NCI-H2171 (cell line): ENCODE results near the gene C4B.
"Not testable (repeated sequence)": the region's sequence is repeated elsewhere in the genome, so short reads cannot be mapped to it uniquely, and the experiment has no call there.

ENCODE experiments used
- DNase-seq: peaks from one replicate; lab custom pipeline; 2025; lab: John Stamatoyannopoulos, UW

C4B gene

DNA sequence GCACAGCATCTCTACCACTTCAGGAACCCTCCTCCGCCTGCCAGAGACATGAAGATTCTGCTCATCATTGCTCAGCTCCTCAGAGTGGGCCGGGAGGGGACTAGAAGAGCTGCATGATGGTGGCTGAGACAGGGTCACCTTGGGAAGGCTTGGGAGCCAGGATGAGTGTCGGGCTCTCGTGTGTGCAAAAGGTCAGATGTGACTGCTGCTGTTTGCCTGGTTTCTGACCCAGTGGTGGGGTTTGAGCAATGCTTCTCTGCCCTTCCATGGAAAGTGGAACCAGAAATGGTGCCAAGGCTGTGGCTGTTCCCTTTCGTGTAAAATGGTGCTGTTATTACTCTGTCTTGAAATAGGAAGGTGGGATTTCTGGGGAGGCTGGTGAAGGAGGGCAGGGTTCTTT, 33.6 kb upstream of the C4B start:
- DNase-seq, result not testable (repeated sequence)

DNA sequence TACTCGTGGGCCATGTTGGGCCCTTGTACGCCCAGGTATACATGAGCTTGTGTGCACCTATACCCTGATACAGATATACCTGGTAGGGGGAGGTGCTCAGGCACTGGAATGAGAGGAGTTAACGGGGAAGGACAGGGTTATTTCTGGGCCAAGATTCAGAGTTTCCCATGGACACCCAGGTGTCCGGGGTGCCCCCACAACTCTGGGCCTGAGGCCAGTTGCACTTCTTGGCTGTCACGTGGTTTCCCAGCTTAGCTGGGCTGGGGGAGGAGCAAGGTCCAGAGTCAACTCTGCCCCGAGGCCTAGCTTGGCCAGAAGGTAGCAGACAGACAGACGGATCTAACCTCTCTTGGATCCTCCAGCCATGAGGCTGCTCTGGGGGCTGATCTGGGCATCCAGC, 32.9 kb upstream of the C4B start, which contains the start of gene C4A:
TSS of gene C4A (plus strand) at position 314 of the 400 bp plus-strand sequence. CDS start at position 365, 51 bp downstream.
- not testable (repeated sequence) for DNase-seq

DNA sequence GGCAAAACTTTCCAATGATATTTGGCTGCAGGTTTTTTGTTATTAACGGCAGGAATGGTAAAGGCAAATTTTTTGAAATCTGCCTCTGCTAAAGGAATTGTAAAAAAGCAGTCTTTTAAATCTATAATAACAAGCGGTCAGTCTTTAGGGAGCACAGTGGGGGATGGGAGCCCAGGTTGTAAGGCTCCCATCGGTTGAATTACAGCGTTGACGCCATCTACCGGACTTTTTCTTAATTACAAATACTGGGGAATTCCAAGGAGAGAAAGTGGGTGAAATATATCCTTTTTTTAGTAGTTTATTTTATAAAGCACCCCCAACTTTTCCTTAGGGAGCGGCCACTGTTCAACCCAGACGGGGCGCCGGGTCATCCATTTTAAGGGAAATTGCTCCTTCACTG, 25.2 kb upstream of the C4B start:
- DNase-seq, result not testable (repeated sequence)

DNA sequence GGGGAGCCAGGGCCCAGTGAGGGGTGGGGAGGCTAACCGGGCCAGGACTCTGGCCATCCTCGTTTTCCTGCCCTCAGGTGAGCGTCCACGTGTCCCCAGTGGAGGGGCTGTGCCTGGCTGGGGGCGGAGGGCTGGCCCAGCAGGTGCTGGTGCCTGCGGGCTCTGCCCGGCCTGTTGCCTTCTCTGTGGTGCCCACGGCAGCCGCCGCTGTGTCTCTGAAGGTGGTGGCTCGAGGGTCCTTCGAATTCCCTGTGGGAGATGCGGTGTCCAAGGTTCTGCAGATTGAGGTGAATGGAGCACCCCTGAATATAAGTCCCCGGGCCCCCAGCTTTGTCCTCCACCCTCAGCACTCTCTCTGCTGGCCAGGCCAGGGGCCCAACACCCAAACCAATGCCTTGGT, 20.2 kb upstream of the C4B start:
- not testable (repeated sequence) for DNase-seq

DNA sequence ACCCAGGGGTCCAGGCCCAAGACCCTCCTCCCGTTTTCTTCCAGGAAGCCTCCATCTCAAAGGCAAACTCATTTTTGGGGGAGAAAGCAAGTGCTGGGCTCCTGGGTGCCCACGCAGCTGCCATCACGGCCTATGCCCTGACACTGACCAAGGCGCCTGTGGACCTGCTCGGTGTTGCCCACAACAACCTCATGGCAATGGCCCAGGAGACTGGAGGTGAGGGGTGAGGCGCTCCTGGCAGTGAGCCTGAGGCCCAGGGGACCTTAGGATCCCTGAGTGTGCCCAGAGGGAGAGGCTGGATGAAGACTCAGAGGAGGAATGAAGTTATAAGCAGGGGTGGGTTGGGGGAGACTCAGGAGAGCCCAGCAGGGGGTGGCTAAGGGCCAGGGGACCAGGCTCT, 18.2 kb upstream of the C4B start:
- DNase-seq, result not testable (repeated sequence)

DNA sequence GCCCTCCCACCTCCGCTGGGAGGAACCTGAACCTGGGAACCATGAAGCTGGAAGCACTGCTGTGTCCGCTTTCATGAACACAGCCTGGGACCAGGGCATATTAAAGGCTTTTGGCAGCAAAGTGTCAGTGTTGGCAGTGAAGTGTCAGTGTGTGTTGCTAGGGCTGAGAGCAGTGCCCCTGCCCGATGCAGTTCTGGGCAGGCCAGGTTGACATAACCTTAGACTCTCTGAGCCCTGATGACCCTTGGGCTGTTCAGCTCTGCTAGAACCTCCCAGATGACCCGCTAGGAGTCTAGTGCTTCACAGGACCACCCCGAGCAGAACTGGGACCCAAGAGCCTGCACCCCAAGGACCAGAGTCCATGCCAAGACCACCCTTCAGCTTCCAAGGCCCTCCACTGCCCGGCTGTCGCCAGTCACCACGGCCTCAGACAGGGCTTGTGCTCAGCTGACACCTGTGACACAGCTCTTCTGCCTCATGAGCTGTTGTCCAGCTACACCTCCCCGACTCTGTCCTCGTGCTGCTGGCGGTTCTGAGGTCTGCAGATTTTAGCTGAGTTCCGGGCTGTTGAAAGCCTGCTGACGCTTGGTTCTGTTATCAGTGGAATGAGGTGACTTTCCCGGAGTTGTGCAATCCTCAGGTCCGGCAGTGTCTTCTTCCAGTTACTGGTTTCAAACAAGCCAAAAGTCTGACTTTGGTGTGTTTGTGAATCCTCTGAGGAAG, 11.9 kb upstream of the C4B start:
- DNase-seq, result not testable (repeated sequence)

DNA sequence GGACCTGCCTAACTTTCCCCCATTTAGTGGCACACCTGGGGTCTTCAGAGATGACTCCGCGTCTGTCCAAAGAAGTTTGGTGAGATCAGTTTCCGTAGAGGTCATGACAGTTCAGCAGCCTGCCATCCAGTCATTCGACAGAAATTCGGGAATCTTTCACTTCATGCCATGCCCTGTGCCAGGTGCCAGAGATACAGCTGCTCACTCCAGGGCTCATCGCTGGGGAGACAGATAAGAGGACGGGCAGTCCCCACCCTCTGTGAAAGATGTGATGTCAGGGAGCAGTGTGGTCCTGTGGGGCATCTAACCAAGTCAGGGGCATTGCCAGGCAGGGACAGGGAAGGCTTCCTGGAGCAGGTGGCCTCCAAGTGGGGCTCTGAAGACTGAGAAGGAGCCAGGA, 11.3 kb upstream of the C4B start:
- not testable (repeated sequence) for DNase-seq

DNA sequence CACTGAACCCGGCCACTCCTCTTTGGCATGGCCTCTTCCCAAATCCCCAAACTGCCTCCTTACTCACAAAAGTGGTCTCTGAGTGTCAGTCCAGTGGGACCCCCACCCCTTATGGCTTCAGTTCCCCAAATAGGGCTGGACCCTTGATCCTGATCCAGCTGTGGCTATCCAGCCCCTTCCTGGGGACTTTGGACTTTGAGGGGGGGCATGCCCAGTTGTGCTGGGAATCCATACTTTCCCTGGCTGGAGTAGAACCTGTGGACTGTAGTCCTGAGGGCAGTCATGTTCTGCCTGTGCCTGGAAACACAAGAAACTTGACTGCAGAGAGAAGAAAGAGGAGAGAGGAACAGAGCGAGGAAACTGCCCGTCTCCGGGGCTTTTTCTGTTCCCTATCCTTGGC, 10.2 kb upstream of the C4B start:
- DNase-seq, result not testable (repeated sequence)

DNA sequence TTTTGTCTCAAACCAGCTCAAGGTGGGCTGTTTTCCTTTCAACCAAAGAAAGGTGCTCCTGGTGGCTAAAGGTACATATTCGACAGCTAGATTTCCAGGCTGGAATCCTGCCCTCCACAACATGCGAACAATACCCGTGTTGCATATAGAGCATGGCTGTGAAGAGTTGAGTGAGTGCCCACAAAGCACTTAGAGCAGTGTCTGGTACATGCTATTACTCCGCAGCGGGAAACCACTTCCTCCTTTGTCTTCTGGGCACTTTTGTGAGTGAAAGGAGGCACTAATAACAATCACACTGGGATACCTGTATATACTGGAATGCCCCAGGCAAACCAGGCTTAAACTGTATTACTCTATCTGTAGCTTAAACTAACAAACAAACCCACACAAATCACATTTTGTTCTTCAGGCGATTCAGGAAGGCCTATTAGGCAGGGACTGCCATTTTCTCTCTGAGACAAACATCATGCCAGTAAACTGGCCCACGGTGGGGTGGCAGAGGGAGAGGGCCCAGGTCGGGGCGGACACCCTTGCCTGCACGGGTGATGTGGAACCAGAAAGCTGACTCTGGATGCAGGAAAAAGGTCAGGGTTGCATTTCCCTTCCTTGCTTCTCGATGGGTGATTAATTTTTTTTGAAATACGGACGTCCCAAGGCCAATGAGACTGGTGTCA, 9.6 kb upstream of the C4B start:
- not testable (repeated sequence) for DNase-seq

DNA sequence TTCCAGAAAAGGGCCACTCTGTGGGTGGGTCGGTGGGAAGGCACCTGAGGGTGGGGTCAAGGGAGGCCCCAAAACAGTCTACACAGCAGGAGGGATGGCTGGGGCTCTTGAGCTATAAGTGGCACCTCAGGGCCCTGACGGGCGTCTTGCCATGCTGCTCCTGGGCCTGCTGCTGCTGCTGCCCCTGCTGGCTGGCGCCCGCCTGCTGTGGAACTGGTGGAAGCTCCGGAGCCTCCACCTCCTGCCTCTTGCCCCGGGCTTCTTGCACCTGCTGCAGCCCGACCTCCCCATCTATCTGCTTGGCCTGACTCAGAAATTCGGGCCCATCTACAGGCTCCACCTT, 9.1 kb upstream of the C4B start:
- not testable (repeated sequence) for DNase-seq

DNA sequence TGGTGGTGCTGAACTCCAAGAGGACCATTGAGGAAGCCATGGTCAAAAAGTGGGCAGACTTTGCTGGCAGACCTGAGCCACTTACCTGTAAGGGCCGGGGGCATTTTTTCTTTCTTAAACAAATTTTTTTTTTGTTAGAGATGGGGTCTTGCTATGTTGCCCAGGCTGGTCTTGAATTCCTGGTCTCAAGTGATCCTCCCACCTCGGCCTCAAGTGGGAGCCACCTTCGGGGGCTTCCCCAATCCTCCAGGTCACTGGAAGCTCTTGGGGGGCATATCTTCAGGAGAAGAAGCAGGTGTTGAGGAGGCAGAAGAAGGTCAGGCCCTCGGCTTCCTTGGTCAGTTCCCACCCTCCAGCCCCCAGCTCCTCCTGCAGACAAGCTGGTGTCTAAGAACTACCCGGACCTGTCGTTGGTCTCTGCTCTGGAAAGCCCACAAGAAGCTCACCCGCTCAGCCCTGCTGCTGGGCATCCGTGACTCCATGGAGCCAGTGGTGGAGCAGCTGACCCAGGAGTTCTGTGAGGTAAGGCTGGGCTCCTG, 8.5 kb upstream of the C4B start:
- not testable (repeated sequence) for DNase-seq

DNA sequence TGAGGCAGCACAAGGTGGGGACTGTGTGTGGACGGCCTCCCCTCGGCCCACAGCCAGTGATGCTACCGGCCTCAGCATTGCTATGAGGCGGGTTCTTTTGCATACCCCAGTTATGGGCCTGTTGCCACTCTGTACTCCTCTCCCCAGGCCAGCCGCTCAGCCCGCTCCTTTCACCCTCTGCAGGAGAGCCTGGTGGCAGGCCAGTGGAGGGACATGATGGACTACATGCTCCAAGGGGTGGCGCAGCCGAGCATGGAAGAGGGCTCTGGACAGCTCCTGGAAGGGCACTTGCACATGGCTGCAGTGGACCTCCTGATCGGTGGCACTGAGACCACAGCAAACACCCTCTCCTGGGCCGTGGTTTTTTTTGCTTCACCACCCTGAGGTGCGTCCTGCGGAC, 7.5 kb upstream of the C4B start:
- DNase-seq, result not testable (repeated sequence)

DNA sequence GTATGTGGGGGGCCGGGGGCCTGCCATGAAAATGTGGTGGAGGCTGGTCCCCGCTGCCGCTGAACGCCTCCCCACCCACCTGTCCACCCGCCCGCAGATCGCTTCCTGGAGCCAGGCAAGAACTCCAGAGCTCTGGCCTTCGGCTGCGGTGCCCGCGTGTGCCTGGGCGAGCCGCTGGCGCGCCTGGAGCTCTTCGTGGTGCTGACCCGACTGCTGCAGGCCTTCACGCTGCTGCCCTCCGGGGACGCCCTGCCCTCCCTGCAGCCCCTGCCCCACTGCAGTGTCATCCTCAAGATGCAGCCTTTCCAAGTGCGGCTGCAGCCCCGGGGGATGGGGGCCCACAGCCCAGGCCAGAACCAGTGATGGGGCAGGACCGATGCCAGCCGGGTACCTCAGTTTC, 6.6 kb upstream of the C4B start:
- DNase-seq, result not testable (repeated sequence)

DNA sequence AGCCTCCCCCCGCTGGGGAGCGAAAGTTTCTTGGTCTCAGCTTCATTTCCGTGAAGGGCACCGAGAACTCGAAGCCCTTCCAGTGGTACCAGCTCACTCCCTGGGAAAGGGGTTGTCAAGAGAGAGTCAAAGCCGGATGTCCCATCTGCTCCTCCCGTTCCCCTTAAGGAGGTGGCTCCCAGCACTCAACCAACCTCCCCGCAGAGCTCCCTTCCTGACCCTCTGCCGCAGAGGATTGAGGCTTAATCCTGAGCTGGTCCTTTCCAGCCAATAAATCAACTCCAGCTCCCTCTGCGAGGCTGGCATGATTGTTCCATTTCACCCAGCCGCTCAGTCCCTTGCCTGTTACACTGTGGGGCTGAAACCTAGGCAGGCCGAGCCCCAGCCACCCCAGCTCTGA, 6.0 kb upstream of the C4B start:
- not testable (repeated sequence) for DNase-seq

DNA sequence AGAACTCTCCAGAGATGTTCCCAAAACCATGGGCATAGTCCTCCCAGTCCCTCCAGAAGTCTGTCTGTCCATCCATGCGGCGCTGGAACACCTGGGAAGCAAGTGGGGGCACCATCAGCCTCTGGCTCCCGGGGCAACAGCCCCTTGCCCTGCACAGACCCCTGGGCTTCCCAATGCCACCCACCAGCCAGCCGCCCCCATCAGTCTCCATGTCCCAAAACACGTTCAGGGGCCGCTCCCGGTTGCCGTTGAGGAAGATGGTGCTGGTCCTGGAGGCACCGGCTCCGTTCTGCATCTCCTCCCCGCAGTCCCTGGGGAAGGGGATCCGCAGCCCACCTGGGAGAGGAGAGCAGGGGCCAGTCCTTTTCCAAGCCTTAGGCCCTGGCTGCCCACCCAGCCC, 5.1 kb upstream of the C4B start:
- not testable (repeated sequence) for DNase-seq

DNA sequence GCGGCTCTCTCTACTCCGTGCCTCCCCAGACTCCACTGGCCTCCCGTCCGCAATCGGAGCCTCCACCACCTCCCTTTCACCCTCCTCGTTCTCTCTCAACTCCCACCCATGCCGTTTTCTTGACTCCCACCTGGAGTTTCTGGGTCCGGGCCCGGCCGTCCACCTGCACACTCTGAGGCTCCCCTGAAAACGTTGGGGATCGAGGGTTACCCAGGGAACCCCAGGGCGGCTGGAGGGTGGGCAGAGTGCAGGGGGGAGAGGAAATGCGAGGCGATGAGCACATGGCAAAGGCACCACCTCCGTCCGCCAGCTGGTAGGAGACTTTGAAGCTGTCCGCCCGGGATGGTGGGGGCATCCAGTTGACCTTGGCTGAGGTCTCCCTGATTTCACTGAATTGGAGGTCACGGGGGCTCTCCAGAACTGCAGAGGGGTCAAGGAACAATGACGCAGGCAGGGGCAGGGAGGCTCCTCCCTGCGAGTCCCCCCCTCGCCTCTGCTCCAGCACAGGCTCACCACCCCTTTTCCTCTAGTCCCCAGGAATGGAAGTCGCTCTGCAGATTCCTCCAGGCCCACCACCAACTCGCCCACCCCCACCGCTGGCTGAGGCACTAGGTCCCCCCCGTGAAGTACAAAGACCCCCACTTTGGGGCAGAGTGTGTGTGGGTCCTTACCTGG, 3.6 kb upstream of the C4B start:
- not testable (repeated sequence) for DNase-seq

DNA sequence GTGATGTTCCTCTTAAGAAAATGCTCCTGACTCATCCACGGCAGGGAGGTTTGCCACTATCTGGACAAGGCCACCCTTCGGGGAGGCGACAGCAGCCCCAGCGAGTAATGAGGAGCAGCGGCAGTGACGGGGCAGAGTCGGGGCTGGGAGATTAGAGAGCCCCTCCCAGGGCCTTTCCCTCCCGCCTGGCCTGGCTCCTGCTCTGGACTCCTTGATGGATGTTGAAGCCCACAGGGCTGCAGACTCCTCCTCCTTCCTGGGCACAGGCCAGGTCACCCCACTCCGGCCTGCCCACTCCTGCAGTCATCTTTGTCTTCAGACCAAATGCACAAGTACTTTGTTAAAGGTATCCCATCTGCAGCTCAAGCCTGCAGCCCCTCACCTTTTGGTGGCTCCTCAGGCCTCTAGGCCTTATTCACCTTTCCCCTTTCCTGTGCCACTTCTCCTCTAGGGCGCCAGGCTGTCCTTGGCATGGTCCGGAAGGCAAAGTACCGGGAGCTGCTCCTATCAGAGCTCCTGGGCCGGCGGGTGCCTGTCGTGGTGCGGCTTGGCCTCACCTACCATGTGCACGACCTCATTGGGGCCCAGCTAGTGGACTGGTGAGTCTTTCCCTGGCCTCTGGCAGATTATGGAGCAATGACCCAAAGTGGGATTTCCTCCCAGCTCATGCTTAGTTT, 1.5 kb upstream of the C4B start:
- not testable (repeated sequence) for DNase-seq

DNA sequence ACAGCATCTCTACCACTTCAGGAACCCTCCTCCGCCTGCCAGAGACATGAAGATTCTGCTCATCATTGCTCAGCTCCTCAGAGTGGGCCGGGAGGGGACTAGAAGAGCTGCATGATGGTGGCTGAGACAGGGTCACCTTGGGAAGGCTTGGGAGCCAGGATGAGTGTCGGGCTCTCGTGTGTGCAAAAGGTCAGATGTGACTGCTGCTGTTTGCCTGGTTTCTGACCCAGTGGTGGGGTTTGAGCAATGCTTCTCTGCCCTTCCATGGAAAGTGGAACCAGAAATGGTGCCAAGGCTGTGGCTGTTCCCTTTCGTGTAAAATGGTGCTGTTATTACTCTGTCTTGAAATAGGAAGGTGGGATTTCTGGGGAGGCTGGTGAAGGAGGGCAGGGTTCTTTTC, 857 bp upstream of the C4B start:
- DNase-seq, result not testable (repeated sequence)

DNA sequence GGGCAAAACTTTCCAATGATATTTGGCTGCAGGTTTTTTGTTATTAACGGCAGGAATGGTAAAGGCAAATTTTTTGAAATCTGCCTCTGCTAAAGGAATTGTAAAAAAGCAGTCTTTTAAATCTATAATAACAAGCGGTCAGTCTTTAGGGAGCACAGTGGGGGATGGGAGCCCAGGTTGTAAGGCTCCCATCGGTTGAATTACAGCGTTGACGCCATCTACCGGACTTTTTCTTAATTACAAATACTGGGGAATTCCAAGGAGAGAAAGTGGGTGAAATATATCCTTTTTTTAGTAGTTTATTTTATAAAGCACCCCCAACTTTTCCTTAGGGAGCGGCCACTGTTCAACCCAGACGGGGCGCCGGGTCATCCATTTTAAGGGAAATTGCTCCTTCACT, 7.5 kb downstream of the C4B start:
- DNase-seq, result not testable (repeated sequence)

DNA sequence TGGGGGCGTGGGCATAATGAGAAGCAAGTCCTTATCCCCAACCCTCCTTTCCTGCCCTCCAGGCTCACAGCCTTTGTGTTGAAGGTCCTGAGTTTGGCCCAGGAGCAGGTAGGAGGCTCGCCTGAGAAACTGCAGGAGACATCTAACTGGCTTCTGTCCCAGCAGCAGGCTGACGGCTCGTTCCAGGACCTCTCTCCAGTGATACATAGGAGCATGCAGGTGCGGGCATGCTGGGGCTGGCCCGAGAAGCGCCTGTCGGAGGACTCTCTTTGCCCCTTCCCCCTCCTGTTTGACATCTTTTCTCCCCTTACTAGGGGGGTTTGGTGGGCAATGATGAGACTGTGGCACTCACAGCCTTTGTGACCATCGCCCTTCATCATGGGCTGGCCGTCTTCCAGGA, 14.0 kb downstream of the C4B start:
- DNase-seq, result not testable (repeated sequence)

DNA sequence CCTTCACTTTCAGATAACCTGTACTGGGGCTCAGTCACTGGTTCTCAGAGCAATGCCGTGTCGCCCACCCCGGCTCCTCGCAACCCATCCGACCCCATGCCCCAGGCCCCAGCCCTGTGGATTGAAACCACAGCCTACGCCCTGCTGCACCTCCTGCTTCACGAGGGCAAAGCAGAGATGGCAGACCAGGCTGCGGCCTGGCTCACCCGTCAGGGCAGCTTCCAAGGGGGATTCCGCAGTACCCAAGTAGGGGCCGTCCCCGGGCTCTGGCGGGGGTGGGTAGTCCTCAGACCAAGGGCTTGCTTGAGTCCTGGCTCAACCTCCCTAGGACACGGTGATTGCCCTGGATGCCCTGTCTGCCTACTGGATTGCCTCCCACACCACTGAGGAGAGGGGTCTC, 15.0 kb downstream of the C4B start:
- DNase-seq, result not testable (repeated sequence)
